Smooth muscle cell (in vitro differentiated cells): ENCODE measurements around the gene AGPAT4. TPM values are rescaled to one million over a fixed set of nuclear protein-coding genes. Genes with fewer than 3 reads are reported as not detected.
A peak's percentile ranks its signal among the peaks of the same experiment; 100 is the strongest.

Experiments used
- DNase-seq: peaks from one replicate; lab custom pipeline; 2025; ENCODE audit not compliant: unreplicated experiment; lab: John Stamatoyannopoulos, UW
- H2AFZ ChIP-seq: fragments of 200-600 bp; sonication (generic); 2 replicates; pipeline ENCODE4 v1.6.0; 2016; ENCODE audit warnings: antibody characterized with exemption, low read depth, mild to moderate bottlenecking
- H3F3A ChIP-seq: fragments of 200-600 bp; sonication (generic); 2 replicates; pipeline ENCODE4 v1.6.0; 2017; ENCODE audit warnings: antibody characterized with exemption, low read depth
- H3K27ac ChIP-seq: fragments of 200-600 bp; sonication (generic); 2 replicates; pipeline ENCODE4 v1.5.1; 2016; ENCODE audit warnings: low read depth, mild to moderate bottlenecking
- H3K27me3 ChIP-seq: fragments of 200-600 bp; sonication (generic); 2 replicates; pipeline ENCODE4 v1.6.1; 2016; ENCODE audit warnings: low read depth, mild to moderate bottlenecking
- H3K36me3 ChIP-seq: fragments of 200-600 bp; sonication (generic); 2 replicates; pipeline ENCODE4 v1.5.1; 2016; ENCODE audit warnings: low read depth
- H3K4me1 ChIP-seq: fragments of 200-600 bp; sonication (generic); 2 replicates; pipeline ENCODE4 v1.5.1; 2016; ENCODE audit warnings: low read depth
- H3K4me2 ChIP-seq: fragments of 200-600 bp; sonication (generic); 2 replicates; pipeline ENCODE4 v1.6.0; 2016; ENCODE audit warnings: mild to moderate bottlenecking
- H3K4me3 ChIP-seq: fragments of 200-600 bp; sonication (generic); 2 replicates; pipeline ENCODE4 v1.5.1; 2016; ENCODE audit warnings: mild to moderate bottlenecking
- H3K79me2 ChIP-seq: fragments of 200-600 bp; sonication (generic); 2 replicates; pipeline ENCODE4 v1.6.0; 2016; ENCODE audit warnings: low read depth, mild to moderate bottlenecking
- H3K9ac ChIP-seq: fragments of 200-600 bp; sonication (generic); 2 replicates; pipeline ENCODE4 v1.6.0; 2016; ENCODE audit warnings: low read depth
- H3K9me3 ChIP-seq: fragments of 200-600 bp; sonication (generic); replicated peaks from 2 replicates; pipeline ENCODE4 v1.5.1; 2016; ENCODE audit warnings: low read depth
- H4K20me1 ChIP-seq: fragments of 200-600 bp; sonication (generic); 2 replicates; pipeline ENCODE4 v1.6.0; 2016; ENCODE audit warnings: low read depth
- WGBS: methylation state at CpG from one replicate; pipeline ENCODE4 v1.1.7; 2016; ENCODE audit warnings: low lambda C conversion rate; 5-methylcytosine and 5-hydroxymethylcytosine counted together
- polyA plus RNA-seq: library from polyadenylated mRNA; unstranded; fragments of >200 nt; fragmentation: Nextera tagmentation; extraction: Ambion mirVana; gene quantifications from 2 replicates; pipeline ENCODE4 v1.2.1, GENCODE V29; 2016
- total RNA-seq: library from RNA; depleted of rRNA; stranded (reverse); fragments of >200 nt; gene quantifications from 2 replicates; pipeline ENCODE4 v1.2.3, GENCODE V29; 2014
- TF ChIP-seq, protein P1 (sequence below): fragments of 200-600 bp; sonication (generic); IDR thresholded peaks from 2 replicates; pipeline ENCODE4 v1.5.1; 2017; ENCODE audit warnings: borderline replicate concordance, mild to moderate bottlenecking, antibody characterized with exemption; ENCODE audit not compliant: insufficient read depth, poor library complexity, severe bottlenecking

Gene AGPAT4
- total and polyA plus RNA-seq, 2 experiments from 2014 or later: 51.4 to 51.8 TPM

GRCh38 chr6:161142957-161143296, 130.9 kb downstream of the AGPAT4 start:
- H4K20me1 ChIP-seq: no peaks in the 10 kb centered on the region
- no peak for DNase-seq
- H3K4me1 ChIP-seq: no peaks in the 10 kb centered on the region
- H3K4me3 ChIP-seq: no peak overlapping the region
- no peaks in the 10 kb centered on the region for H3K36me3 ChIP-seq
- no peak overlapping the region for H3K4me2 ChIP-seq
- no peak overlapping the region for H3K9ac ChIP-seq
- H3K27me3 ChIP-seq: no peaks in the 10 kb centered on the region
- no peaks in the 10 kb centered on the region for H3F3A ChIP-seq
- 98% methylated on average over 5 of the region's 5 CpGs for WGBS
- no peak overlapping the region for H3K27ac ChIP-seq
- no peaks in the 10 kb centered on the region for H3K9me3 ChIP-seq
- TF ChIP-seq, protein P1, sequence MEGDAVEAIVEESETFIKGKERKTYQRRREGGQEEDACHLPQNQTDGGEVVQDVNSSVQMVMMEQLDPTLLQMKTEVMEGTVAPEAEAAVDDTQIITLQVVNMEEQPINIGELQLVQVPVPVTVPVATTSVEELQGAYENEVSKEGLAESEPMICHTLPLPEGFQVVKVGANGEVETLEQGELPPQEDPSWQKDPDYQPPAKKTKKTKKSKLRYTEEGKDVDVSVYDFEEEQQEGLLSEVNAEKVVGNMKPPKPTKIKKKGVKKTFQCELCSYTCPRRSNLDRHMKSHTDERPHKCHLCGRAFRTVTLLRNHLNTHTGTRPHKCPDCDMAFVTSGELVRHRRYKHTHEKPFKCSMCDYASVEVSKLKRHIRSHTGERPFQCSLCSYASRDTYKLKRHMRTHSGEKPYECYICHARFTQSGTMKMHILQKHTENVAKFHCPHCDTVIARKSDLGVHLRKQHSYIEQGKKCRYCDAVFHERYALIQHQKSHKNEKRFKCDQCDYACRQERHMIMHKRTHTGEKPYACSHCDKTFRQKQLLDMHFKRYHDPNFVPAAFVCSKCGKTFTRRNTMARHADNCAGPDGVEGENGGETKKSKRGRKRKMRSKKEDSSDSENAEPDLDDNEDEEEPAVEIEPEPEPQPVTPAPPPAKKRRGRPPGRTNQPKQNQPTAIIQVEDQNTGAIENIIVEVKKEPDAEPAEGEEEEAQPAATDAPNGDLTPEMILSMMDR: no peak
- H2AFZ ChIP-seq: no peak overlapping the region
- no peaks in the 10 kb centered on the region for H3K79me2 ChIP-seq

- DNase-seq: no peak
- Histone ChIP-seq H3K4me3 (no peak overlapping the region), H4K20me1 (no peaks in the 10 kb centered on the region), H3K4me2 (no peak overlapping the region), H3K27ac (peak overlapping the region; percentile 35), H3F3A (no peaks in the 10 kb centered on the region), H3K9ac (no peak overlapping the region), H3K27me3 (no peaks in the 10 kb centered on the region), H3K9me3 (no peaks in the 10 kb centered on the region), H3K79me2 (no peaks in the 10 kb centered on the region), H3K36me3 (no peaks in the 10 kb centered on the region), H3K4me1 (no peaks in the 10 kb centered on the region), H2AFZ (no peak overlapping the region)
- TF ChIP-seq, protein P1: no peak
- 94% methylated on average over 11 of the region's 11 CpGs for WGBS
These were observed 132.7 kb downstream of the AGPAT4 start for GRCh38 chr6:161141173-161141572.

DNA sequence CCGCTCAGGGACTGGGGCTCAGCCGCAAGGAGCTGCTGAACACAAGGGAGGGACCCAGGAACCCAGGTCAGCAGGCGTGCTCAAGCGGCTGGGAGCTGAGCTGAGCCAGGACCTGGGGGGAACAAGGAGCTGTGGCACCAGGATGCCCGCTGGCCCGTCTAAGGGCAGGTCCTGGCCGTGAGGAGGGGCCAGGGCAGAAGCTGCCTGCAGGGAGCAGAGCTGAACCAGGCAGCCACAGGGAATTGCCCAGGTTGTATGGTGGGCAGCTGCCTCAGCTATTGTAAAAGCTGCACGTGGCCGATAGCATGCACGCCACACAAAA, 133.3 kb downstream of the AGPAT4 start:
- no peaks in the 10 kb centered on the region for H3K27me3 ChIP-seq
- H4K20me1 ChIP-seq: no peaks in the 10 kb centered on the region
- no peaks in the 10 kb centered on the region for H3K4me1 ChIP-seq
- H3F3A ChIP-seq: no peaks in the 10 kb centered on the region
- TF ChIP-seq, protein P1: no peak
- H3K4me2 ChIP-seq: no peak overlapping the region
- H3K9ac ChIP-seq: no peak overlapping the region
- no peak overlapping the region for H3K4me3 ChIP-seq
- no peak for DNase-seq
- H2AFZ ChIP-seq: no peak overlapping the region
- no peaks in the 10 kb centered on the region for H3K36me3 ChIP-seq
- no peaks in the 10 kb centered on the region for H3K9me3 ChIP-seq
- WGBS: 96% methylated on average over 10 of the region's 10 CpGs
- peak overlapping the region; percentile 35 for H3K27ac ChIP-seq
- H3K79me2 ChIP-seq: no peaks in the 10 kb centered on the region

DNA sequence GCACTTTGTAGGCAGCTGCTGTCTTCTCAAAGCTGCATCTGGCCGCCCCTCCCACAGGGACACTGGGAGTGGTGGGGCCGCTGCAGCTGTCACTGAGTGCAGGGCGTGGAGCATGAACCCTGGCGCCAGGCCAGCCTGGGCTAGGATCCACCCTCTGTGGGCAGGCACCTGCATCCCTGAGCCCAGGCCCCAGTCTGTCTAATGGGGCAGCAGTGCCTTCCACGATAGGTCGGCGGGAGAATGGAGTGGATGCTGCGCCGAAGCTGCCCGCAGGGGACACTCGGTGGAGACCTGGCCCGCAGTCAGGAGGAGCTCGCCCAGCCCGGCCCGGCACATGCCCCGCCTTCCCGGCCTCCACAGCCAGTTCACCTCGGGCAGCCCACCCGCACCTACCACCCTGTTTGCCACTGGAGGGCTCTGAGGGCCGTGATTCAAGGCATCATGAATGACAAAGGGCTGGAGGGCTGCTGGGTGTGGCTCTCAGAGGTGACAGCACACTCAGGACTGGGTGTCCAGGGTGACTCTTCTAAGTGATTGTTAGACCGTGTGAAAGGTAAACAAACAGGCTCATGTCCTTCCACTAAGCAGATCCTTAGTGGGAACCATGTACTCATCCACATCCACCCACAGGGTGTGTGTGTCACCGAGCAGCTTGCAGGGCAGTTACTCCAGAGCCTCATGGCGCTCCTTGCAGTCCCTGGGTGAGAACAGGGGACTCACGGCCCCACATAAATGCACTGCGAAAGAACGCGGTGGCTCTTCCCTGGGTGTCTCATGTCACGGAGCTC, 133.9 kb downstream of the AGPAT4 start:
- Histone ChIP-seq H3K79me2 (no peaks in the 10 kb centered on the region), H3K4me2 (no peak overlapping the region), H3K9me3 (no peaks in the 10 kb centered on the region), H3K36me3 (no peaks in the 10 kb centered on the region), H3K27ac (no peak overlapping the region), H3K4me3 (no peak overlapping the region), H3K9ac (no peak overlapping the region), H3K4me1 (no peaks in the 10 kb centered on the region), H2AFZ (no peak overlapping the region), H3F3A (no peaks in the 10 kb centered on the region), H3K27me3 (no peaks in the 10 kb centered on the region), H4K20me1 (no peaks in the 10 kb centered on the region)
- no peak for DNase-seq
- TF ChIP-seq, protein P1: no peak
- WGBS: 91% methylated on average over 28 of the region's 28 CpGs
